ENCODE data around the gene DHRS12. TPM values are rescaled to one million over a fixed set of nuclear protein-coding genes. Genes with fewer than 3 reads are reported as not detected.

The DHRS12 gene
- total RNA-seq, 3 donors from 2014 or later (not counting 1 experiment from before 2014, with no cell fraction given) = 7.0 to 11.7 (median 10.4) TPM

- H3K4me3 Mint-ChIP-seq = no peak overlapping the region
- no peaks in the 10 kb centered on the region for H3K36me3 ChIP-seq (ENCODE audit: control insufficient read depth, insufficient read depth, low read length)
- ATAC-seq = peak in 1 of 3 donors; percentile 53
- H3K4me1 ChIP-seq (ENCODE audit: control insufficient read depth, insufficient read depth, low read length) = peaks cover 44% of the 10 kb centered on the region
- H3K9me3 Mint-ChIP-seq = no peaks in the 10 kb centered on the region
- 27% methylated on average over 4 of the region's 4 CpGs for WGBS (ENCODE audit: insufficient coverage)
- H3K27me3 Mint-ChIP-seq (ENCODE audit: low read depth in 2 of 2) = peaks cover 0 to 3% of the 10 kb centered on the region in 2 donors
- no peak for DNase-seq
- no peak for TF ChIP-seq CTCF (IDR thresholded peaks at IDR 0.05)
- H3K27ac Mint-ChIP-seq = peak overlapping the region in 1 of 2 donors; percentile 60
- no peak overlapping the region for H3K27ac ChIP-seq (ENCODE audit: low read length)
- H3K4me1 Mint-ChIP-seq = peaks cover 39 to 43% of the 10 kb centered on the region in 2 donors
- no peaks in the 10 kb centered on the region for H3K9me3 ChIP-seq (ENCODE audit: control insufficient read depth, insufficient read depth, low read length)
- no peaks in the 10 kb centered on the region for H3K36me3 Mint-ChIP-seq
- H3K4me3 ChIP-seq (ENCODE audit: low read length) = no peak overlapping the region
- intact Hi-C loops (cut with micrococcal nuclease) = no loop called here
- H3K27me3 ChIP-seq (ENCODE audit: control insufficient read depth, insufficient read depth, low read length) = no peaks in the 10 kb centered on the region
Observed at GRCh38 chr13:51827254-51827653, 23.3 kb upstream of the DHRS12 start.

GRCh38 chr13:51826606-51827005 is 22.6 kb upstream of the DHRS12 start:
- no peak overlapping the region for H3K4me3 ChIP-seq (ENCODE audit: low read length)
- peaks cover 50% of the 10 kb centered on the region for H3K4me1 ChIP-seq (ENCODE audit: control insufficient read depth, insufficient read depth, low read length)
- Mint-ChIP-seq H3K9me3 (no peaks in the 10 kb centered on the region), H3K4me1 (peaks cover 44 to 50% of the 10 kb centered on the region in 2 donors), H3K4me3 (no peak overlapping the region), H3K27me3 (ENCODE audit: low read depth in 2 of 2) (peaks cover 0 to 3% of the 10 kb centered on the region in 2 donors), H3K27ac (peak overlapping the region; percentile 14 to 60), H3K36me3 (no peaks in the 10 kb centered on the region)
- DNase-seq (peak in 1 of 2 donors; percentile 51), ATAC-seq (no peak)
- 59% methylated on average over 7 of the region's 7 CpGs for WGBS (ENCODE audit: insufficient coverage)
- no peak for TF ChIP-seq CTCF (IDR thresholded peaks at IDR 0.05)
- intact Hi-C loops (cut with micrococcal nuclease) = no loop called here
- no peak overlapping the region for H3K27ac ChIP-seq (ENCODE audit: low read length)
- no peaks in the 10 kb centered on the region for H3K9me3 ChIP-seq (ENCODE audit: control insufficient read depth, insufficient read depth, low read length)
- H3K27me3 ChIP-seq (ENCODE audit: control insufficient read depth, insufficient read depth, low read length) = no peaks in the 10 kb centered on the region
- H3K36me3 ChIP-seq (ENCODE audit: control insufficient read depth, insufficient read depth, low read length) = no peaks in the 10 kb centered on the region

- no peaks in the 10 kb centered on the region for H3K27me3 ChIP-seq (ENCODE audit: control insufficient read depth, insufficient read depth, low read length)
- peak overlapping the region; percentile 35 for H3K4me3 Mint-ChIP-seq
- no peak overlapping the region for H3K4me3 ChIP-seq (ENCODE audit: low read length)
Observed at GRCh38 chr13:51825681-51826254, 21.8 kb upstream of the DHRS12 start.

More at GRCh38 chr13:51825681-51826254, 21.8 kb upstream of the DHRS12 start:
- intact Hi-C loops (cut with micrococcal nuclease) = no loop called here
- Mint-ChIP-seq H3K4me1 (peaks cover 52 to 58% of the 10 kb centered on the region in 2 donors), H3K27me3 (ENCODE audit: low read depth in 2 of 2) (peaks cover 0 to 3% of the 10 kb centered on the region in 2 donors), H3K9me3 (no peaks in the 10 kb centered on the region), H3K27ac (peak overlapping the region; percentile 60), H3K36me3 (no peaks in the 10 kb centered on the region)
- Histone ChIP-seq H3K9me3 (ENCODE audit: control insufficient read depth, insufficient read depth, low read length) (no peaks in the 10 kb centered on the region), H3K27ac (ENCODE audit: low read length) (peak overlapping the region; percentile 50), H3K36me3 (ENCODE audit: control insufficient read depth, insufficient read depth, low read length) (no peaks in the 10 kb centered on the region), H3K4me1 (ENCODE audit: control insufficient read depth, insufficient read depth, low read length) (peaks cover 56% of the 10 kb centered on the region)
- WGBS (ENCODE audit: insufficient coverage) = 81% methylated on average over 7 of the region's 10 CpGs
- DNase-seq (peak in 1 of 2 donors; percentile 37), ATAC-seq (no peak)
- TF ChIP-seq CTCF (IDR thresholded peaks at IDR 0.05) = no peak
